Esophagus squamous epithelium (tissue), 5 donors: ENCODE data around the gene GINS1. TPM values are rescaled to one million over a fixed set of nuclear protein-coding genes. Genes with fewer than 3 reads are reported as not detected.

Experiments used
- DNase-seq: peaks from one replicate; lab custom pipeline; 2025; lab: John Stamatoyannopoulos, UW
- H3K27ac ChIP-seq, 4 donors: fragments of 200-600 bp; sonication (generic); one replicate each; pipeline ENCODE4 v1.5.1; 2016 to 2019; ENCODE audit warnings: mild to moderate bottlenecking in 1 of 4
- H3K27me3 ChIP-seq, 4 donors: fragments of 200-600 bp; sonication (generic); 1 replicate in 3 of 4; 2 replicates in 1 of 4; pipeline versions ENCODE4 v1.5.1 to v1.6.0; 2017 to 2021; ENCODE audit warnings: antibody characterized with exemption in 1 of 4
- H3K36me3 ChIP-seq, 3 donors: fragments of 200-600 bp; sonication (generic); one replicate each; pipeline ENCODE4 v1.5.1; 2016 to 2019
- H3K4me1 ChIP-seq, 3 donors: fragments of 200-600 bp; sonication (generic); one replicate each; pipeline ENCODE4 v1.5.1; 2017 to 2019
- H3K4me3 ChIP-seq, 4 donors: fragments of 200-600 bp; sonication (generic); 1 replicate in 3 of 4; 2 replicates in 1 of 4; pipeline ENCODE4 v1.5.1; 2016 to 2019; ENCODE audit warnings: mild to moderate bottlenecking in 2 of 4, moderate library complexity in 1 of 4
- H3K9me3 ChIP-seq, 3 donors: fragments of 200-600 bp; sonication (generic); one replicate each; pipeline ENCODE4 v1.5.1; 2016 to 2019
- POLR2A ChIP-seq, 4 donors: fragments of 450-650 bp; IDR thresholded peaks; one replicate each; pipeline ENCODE4 v1.6.1; 2017; ENCODE audit warnings: antibody characterized with exemption in 4 of 4, mild to moderate bottlenecking in 4 of 4, moderate library complexity in 3 of 4
- WGBS, 2 donors: methylation state at CpG; one replicate each; pipeline ENCODE4 v1.1.5; 2018; 5-methylcytosine and 5-hydroxymethylcytosine counted together
- intact Hi-C: fragments of 100-400 bp; cut with DNase I; formaldehyde crosslinking; loops from one replicate; pipeline ENCODE4 v1.15.0; 2022
- total RNA-seq, 4 donors: library from RNA; depleted of rRNA; stranded (reverse); fragments of >200 nt; gene quantifications; one replicate each; pipeline ENCODE4 v1.1.0, GENCODE V29; 2016
- TF ChIP-seq, protein P1 (sequence below), 6 experiments: fragments of 450-650 bp in 4 of 6; fragments of 200-600 bp in 2 of 6; sonication (generic) in 2 of 6; IDR thresholded peaks; one replicate each; pipeline ENCODE4 v1.5.1; 2016 to 2019; ENCODE audit warnings: antibody characterized with exemption in 6 of 6, mild to moderate bottlenecking in 4 of 6, moderate library complexity in 4 of 6
- donor health status: DM: yes; HTN: yes; CAD: no.

The GINS1 gene
- total RNA-seq, 4 donors from 2014 or later, result 3.4 to 12.9 (median 6.4) TPM

DNA sequence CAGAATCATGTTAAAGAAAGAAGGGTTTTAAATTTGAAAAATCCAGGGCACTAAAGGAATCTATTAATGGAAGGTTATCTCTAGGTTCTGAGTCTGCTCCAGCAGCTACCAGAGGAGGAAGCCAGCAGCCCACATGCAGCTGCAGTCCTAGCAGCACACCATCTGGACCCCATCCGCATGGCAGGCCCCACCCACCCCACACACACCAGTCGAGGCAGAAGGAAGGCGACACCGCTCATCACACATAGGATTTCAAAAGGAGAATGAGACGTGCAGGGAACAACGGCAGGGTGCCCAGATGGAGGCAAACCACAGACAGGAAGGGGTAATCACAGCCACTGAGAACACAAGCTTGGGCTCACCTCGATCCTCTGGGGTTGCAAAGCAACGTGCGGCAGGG is 78.9 kb downstream of the GINS1 start:
- WGBS, 2 donors, result 21 to 25% methylated on average over 4 to 9 of the region's 9 CpGs
- no peak for DNase-seq
- peaks cover 15 to 66% (median 41%) of the 10 kb centered on the region in 3 donors for H3K4me1 ChIP-seq
- H3K36me3 ChIP-seq, result peaks cover 0 to 42% (median 0%) of the 10 kb centered on the region in 3 donors
- H3K4me3 ChIP-seq, result no peak overlapping the region
- no peaks in the 10 kb centered on the region for H3K9me3 ChIP-seq
- no peaks in the 10 kb centered on the region for H3K27me3 ChIP-seq
- H3K27ac ChIP-seq, result no peak overlapping the region
- intact Hi-C loops, result no loop called here
- TF ChIP-seq POLR2A (IDR thresholded peaks at IDR 0.05), result no peak
- TF ChIP-seq, protein P1, sequence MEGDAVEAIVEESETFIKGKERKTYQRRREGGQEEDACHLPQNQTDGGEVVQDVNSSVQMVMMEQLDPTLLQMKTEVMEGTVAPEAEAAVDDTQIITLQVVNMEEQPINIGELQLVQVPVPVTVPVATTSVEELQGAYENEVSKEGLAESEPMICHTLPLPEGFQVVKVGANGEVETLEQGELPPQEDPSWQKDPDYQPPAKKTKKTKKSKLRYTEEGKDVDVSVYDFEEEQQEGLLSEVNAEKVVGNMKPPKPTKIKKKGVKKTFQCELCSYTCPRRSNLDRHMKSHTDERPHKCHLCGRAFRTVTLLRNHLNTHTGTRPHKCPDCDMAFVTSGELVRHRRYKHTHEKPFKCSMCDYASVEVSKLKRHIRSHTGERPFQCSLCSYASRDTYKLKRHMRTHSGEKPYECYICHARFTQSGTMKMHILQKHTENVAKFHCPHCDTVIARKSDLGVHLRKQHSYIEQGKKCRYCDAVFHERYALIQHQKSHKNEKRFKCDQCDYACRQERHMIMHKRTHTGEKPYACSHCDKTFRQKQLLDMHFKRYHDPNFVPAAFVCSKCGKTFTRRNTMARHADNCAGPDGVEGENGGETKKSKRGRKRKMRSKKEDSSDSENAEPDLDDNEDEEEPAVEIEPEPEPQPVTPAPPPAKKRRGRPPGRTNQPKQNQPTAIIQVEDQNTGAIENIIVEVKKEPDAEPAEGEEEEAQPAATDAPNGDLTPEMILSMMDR (IDR thresholded peaks at IDR 0.05), result no peak

DNA sequence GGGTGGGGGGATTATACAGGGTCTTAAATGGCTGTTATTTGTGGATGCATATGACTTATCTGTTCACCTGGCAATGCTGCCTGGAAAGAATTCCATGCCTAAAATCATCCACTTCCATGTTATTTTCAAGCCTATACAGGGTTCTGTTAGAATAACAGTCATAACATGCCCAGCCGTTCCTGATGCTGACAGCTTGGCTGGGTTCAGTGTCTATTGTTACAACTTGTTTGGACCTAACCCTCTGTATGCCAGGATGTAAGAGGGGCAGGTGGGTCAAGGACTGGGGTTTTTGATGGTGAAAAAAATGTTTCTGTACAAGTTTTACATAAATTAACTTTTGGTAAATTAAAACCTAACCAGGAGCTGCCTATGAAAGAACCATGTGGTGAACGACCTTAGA is 79.8 kb downstream of the GINS1 start:
- peaks cover 0 to 40% (median 0%) of the 10 kb centered on the region in 3 donors for H3K36me3 ChIP-seq
- intact Hi-C loops, result no loop called here
- H3K27ac ChIP-seq, result no peak overlapping the region
- TF ChIP-seq, protein P1 (IDR thresholded peaks at IDR 0.05), result no peak
- no peak for TF ChIP-seq POLR2A (IDR thresholded peaks at IDR 0.05)
- no peak overlapping the region for H3K4me3 ChIP-seq
- H3K9me3 ChIP-seq, result no peaks in the 10 kb centered on the region
- H3K27me3 ChIP-seq, result no peaks in the 10 kb centered on the region
- peaks cover 10 to 57% (median 36%) of the 10 kb centered on the region in 3 donors for H3K4me1 ChIP-seq
- WGBS, 2 donors, result 27 to 50% methylated on average over 2 of the region's 2 CpGs
- DNase-seq, result no peak

DNA sequence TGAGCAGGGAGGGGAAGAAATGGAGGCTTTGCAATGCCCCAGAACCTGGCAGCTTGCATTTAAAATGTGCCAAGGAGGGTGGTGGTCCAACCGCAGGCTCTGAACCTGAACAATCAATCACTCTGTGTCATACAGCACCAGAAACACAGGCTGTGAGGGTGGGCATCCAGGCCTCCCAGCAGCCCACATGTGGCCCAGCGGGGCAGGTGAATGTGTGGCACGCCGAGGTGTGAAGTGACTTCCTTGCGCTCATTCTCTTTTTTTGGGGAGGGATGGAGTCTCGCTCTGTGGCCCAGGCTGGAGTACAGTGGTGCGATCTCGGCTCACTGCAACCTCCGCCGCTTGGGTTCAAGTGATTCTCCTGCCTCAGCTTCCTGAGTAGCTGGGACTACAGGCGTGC is 80.5 kb downstream of the GINS1 start:
- peaks cover 10 to 52% (median 36%) of the 10 kb centered on the region in 3 donors for H3K4me1 ChIP-seq
- no peak for DNase-seq
- intact Hi-C loops, result no loop called here
- no peak overlapping the region for H3K4me3 ChIP-seq
- H3K27me3 ChIP-seq, result no peaks in the 10 kb centered on the region
- H3K9me3 ChIP-seq, result no peaks in the 10 kb centered on the region
- peak overlapping the region in 1 of 4 donors; percentile 16 for H3K27ac ChIP-seq
- 90% methylated on average over 10 to 11 of the region's 11 CpGs for WGBS, 2 donors
- TF ChIP-seq POLR2A (IDR thresholded peaks at IDR 0.05), result no peak
- TF ChIP-seq, protein P1 (IDR thresholded peaks at IDR 0.05), result no peak
- H3K36me3 ChIP-seq, result peaks cover 0 to 40% (median 0%) of the 10 kb centered on the region in 3 donors

DNA sequence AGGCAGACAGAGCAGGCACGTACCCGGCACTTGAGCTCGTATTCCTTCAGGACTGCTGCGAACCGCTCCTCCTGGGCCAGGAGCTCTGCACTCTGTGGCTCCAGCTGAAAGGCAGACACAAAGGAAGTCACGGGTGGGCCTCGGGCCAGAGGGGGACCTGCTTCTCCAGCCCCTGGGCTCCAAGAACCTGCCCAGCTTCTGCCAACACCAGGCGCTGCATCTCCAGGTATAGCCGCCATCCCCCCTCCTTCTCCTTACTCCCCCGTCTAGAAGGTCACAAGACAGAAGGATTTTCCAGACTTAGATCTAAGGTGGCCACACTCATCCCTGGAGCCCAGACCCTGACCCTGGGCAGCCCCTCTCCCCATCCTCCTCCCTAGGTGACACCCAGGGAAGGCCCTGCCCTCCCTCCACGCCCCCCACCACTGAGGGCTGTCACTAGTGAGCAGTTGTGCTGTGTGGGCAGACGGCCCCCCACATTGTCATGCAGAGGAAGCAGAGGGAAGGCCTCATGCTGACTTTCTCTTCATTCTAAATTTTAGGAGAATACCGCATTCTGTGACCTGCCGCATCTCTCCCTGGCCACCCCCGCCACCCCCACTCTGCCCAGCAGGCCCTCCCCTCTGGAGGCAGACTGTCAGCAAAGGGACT is 81.9 kb downstream of the GINS1 start:
- no peaks in the 10 kb centered on the region for H3K27me3 ChIP-seq
- TF ChIP-seq POLR2A (IDR thresholded peaks at IDR 0.05), result no peak
- TF ChIP-seq, protein P1 (IDR thresholded peaks at IDR 0.05), result no peak
- 97 to 100% methylated on average over 1 to 4 of the region's 15 CpGs for WGBS, 2 donors
- intact Hi-C loops, result no loop called here
- H3K4me3 ChIP-seq, result no peak overlapping the region
- no peaks in the 10 kb centered on the region for H3K9me3 ChIP-seq
- H3K36me3 ChIP-seq, result peaks cover 0 to 40% (median 0%) of the 10 kb centered on the region in 3 donors
- peaks cover 10 to 39% (median 28%) of the 10 kb centered on the region in 3 donors for H3K4me1 ChIP-seq
- no peak for DNase-seq
- H3K27ac ChIP-seq, result no peak overlapping the region

DNA sequence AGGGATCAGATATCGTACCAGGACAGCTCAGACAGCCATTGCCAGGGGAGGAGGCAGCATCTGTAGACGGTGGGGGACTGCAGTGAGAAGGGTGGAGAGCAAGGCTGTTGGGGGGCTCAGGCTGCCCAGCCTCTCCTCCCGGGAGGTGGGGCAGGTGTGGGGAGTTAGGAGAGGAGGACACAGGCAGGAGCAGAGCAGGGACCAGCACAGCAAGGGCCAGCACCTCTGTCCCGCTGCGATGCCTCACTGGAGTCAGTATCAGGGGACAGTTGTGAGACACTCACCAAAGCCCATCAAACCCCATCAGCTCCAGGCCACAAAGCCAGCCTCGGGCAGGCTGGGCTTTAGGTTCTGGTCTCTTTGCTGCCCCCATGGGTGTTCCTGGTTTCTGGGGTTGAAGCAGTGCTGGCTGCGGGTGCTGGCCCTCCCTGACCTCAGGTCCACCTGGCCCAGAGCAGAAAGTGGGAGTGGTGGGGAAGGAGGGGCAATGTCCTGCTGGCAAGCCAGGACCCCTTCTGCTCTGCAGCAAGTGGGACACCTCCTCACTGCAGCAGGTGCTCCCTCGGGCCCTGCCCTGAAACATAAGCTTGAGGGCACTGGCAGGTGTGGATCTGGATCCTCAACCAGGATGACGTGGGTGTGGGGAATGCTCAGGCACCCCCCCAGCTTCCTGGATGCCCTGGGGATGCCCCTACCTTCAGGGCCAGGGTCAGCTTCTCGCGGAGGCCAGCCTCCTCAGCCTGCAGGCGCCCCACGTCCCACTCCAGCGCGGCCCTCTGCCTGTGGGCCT is 83.4 kb downstream of the GINS1 start:
- Histone ChIP-seq H3K36me3 (peaks cover 0 to 40% (median 0%) of the 10 kb centered on the region in 3 donors), H3K4me1 (peaks cover 0 to 24% (median 14%) of the 10 kb centered on the region in 3 donors), H3K27me3 (no peaks in the 10 kb centered on the region), H3K4me3 (no peak overlapping the region), H3K27ac (no peak overlapping the region), H3K9me3 (no peaks in the 10 kb centered on the region)
- no peak for DNase-seq
- 82 to 88% methylated on average over 3 to 7 of the region's 15 CpGs for WGBS, 2 donors
- intact Hi-C loops, result no loop called here
- TF ChIP-seq POLR2A (IDR thresholded peaks at IDR 0.05), result no peak
- TF ChIP-seq, protein P1 (IDR thresholded peaks at IDR 0.05), result no peak
